Measurements from ENCODE around the gene DCX. TPM values are rescaled to one million over a fixed set of nuclear protein-coding genes. Genes with fewer than 3 reads are reported as not detected.

DCX gene
- polyA plus RNA-seq, 1 donor (not counting 4 experiments of a cell fraction or from before 2014, with no cell fraction given) = not detected

DNA sequence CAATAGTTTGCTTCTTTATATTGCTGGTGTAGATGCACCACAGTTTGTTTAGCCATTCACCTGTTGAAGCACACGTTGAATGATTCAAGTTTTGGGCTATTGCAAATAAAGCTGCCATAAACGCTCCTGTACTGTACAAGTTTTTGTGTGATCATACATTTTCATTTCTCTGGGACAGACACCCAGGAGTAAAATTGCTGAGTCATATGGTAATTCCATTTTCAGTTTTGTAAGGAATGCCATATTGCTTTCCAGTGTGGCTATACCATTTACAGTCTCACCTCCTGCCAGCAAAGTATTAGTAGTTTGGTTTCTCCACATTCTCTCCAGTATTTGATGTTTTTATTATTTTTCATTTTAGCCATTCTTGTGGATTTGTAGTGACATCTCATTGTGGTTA lies 109.7 kb downstream of the DCX start:
- H3K9ac ChIP-seq (ENCODE audit: control insufficient read depth, extremely low read depth, insufficient read depth, low read length) = no peak overlapping the region
- no peak for DNase-seq (ENCODE audit: low read depth, low spot score)
- H3K79me2 ChIP-seq (ENCODE audit: control insufficient read depth, insufficient read depth, low read length) = no peaks in the 10 kb centered on the region
- FAIRE-seq = no peak
- H3K9me1 ChIP-seq (ENCODE audit: control insufficient read depth, extremely low read depth, insufficient read depth, low read length) = no peaks in the 10 kb centered on the region
- H3K9me3 ChIP-seq (ENCODE audit: control insufficient read depth, low read depth, low read length) = no peaks in the 10 kb centered on the region
- no peak overlapping the region for H3K27ac ChIP-seq (ENCODE audit: control insufficient read depth, insufficient read depth, low read length)
- H2AFZ ChIP-seq (ENCODE audit: control insufficient read depth, low read length) = no peak overlapping the region
- dilution Hi-C loops (cut with MboI; ENCODE audit: extremely low pct_ligation_motif_present, low sequenced_read_pairs) = no loop called here
- no peak overlapping the region for H3K4me2 ChIP-seq (ENCODE audit: control insufficient read depth, extremely low read depth, insufficient read depth, low read depth, low read length)
- no peaks in the 10 kb centered on the region for H3K27me3 ChIP-seq (ENCODE audit: control insufficient read depth, extremely low read depth, insufficient read depth, low read length)
- no peak overlapping the region for H3K4me3 ChIP-seq (ENCODE audit: control insufficient read depth in 2 of 3, extremely low read depth in 1 of 3, insufficient read depth in 2 of 3, low read depth in 1 of 3, low read length in 3 of 3)
- no peaks in the 10 kb centered on the region for H3K4me1 ChIP-seq (ENCODE audit: control insufficient read depth, extremely low read depth, insufficient read depth, low read length)
- TF ChIP-seq, protein P1, sequence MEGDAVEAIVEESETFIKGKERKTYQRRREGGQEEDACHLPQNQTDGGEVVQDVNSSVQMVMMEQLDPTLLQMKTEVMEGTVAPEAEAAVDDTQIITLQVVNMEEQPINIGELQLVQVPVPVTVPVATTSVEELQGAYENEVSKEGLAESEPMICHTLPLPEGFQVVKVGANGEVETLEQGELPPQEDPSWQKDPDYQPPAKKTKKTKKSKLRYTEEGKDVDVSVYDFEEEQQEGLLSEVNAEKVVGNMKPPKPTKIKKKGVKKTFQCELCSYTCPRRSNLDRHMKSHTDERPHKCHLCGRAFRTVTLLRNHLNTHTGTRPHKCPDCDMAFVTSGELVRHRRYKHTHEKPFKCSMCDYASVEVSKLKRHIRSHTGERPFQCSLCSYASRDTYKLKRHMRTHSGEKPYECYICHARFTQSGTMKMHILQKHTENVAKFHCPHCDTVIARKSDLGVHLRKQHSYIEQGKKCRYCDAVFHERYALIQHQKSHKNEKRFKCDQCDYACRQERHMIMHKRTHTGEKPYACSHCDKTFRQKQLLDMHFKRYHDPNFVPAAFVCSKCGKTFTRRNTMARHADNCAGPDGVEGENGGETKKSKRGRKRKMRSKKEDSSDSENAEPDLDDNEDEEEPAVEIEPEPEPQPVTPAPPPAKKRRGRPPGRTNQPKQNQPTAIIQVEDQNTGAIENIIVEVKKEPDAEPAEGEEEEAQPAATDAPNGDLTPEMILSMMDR (optimal IDR thresholded peaks at IDR 0.05 in 1 of 3, IDR thresholded peaks at IDR 0.05 in 1 of 3, conservative IDR thresholded peaks at IDR 0.05 in 1 of 3; ENCODE audit: extremely low read depth in 1 of 3, insufficient read depth in 2 of 3, low read length in 3 of 3) = no peak
- no peak for TF ChIP-seq EZH2 (IDR thresholded peaks at IDR 0.05; ENCODE audit: low read length)
- H4K20me1 ChIP-seq (ENCODE audit: control insufficient read depth, extremely low read depth, insufficient read depth, low read length) = no peaks in the 10 kb centered on the region
- no peaks in the 10 kb centered on the region for H3K36me3 ChIP-seq (ENCODE audit: control insufficient read depth in 2 of 2, extremely low read depth in 1 of 2, insufficient read depth in 2 of 2, low read length in 2 of 2)

DNA sequence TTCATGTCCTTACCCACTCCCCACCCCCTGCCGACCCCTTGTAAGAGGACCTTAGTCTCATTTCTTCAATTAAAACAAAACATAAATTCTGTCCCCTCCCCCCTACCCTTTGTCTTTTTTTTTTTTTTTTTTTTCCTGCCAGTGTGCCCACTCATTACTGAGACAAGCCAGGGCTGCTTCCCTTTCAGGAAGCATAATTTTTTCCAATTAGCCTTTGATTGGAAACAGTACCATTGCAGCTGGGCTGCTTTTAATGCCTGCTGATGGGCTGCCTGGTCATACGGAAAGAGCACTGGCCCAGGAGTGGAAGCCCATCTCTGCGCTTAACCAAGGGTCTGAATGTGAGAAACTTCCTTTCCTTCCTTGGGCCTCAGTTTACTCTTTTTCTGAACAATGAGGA lies 123.2 kb downstream of the DCX start:
- H3K9me3 ChIP-seq (ENCODE audit: control insufficient read depth, low read depth, low read length) = no peaks in the 10 kb centered on the region
- no peak overlapping the region for H3K4me2 ChIP-seq (ENCODE audit: control insufficient read depth, extremely low read depth, insufficient read depth, low read depth, low read length)
- H3K4me1 ChIP-seq (ENCODE audit: control insufficient read depth, extremely low read depth, insufficient read depth, low read length) = no peaks in the 10 kb centered on the region
- no peaks in the 10 kb centered on the region for H4K20me1 ChIP-seq (ENCODE audit: control insufficient read depth, extremely low read depth, insufficient read depth, low read length)
- H3K9ac ChIP-seq (ENCODE audit: control insufficient read depth, extremely low read depth, insufficient read depth, low read length) = no peak overlapping the region
- no peak overlapping the region for H2AFZ ChIP-seq (ENCODE audit: control insufficient read depth, low read length)
- TF ChIP-seq EZH2 (IDR thresholded peaks at IDR 0.05; ENCODE audit: low read length) = no peak
- TF ChIP-seq, protein P1 (optimal IDR thresholded peaks at IDR 0.05 in 1 of 3, IDR thresholded peaks at IDR 0.05 in 1 of 3, conservative IDR thresholded peaks at IDR 0.05 in 1 of 3; ENCODE audit: extremely low read depth in 1 of 3, insufficient read depth in 2 of 3, low read length in 3 of 3) = no peak
- dilution Hi-C loops (cut with MboI; ENCODE audit: extremely low pct_ligation_motif_present, low sequenced_read_pairs) = no loop called here
- no peaks in the 10 kb centered on the region for H3K9me1 ChIP-seq (ENCODE audit: control insufficient read depth, extremely low read depth, insufficient read depth, low read length)
- no peaks in the 10 kb centered on the region for H3K79me2 ChIP-seq (ENCODE audit: control insufficient read depth, insufficient read depth, low read length)
- H3K4me3 ChIP-seq (ENCODE audit: control insufficient read depth in 2 of 3, extremely low read depth in 1 of 3, insufficient read depth in 2 of 3, low read depth in 1 of 3, low read length in 3 of 3) = no peak overlapping the region
- no peak overlapping the region for H3K27ac ChIP-seq (ENCODE audit: control insufficient read depth, insufficient read depth, low read length)
- FAIRE-seq (no peak), DNase-seq (ENCODE audit: low read depth, low spot score) (no peak)
- no peaks in the 10 kb centered on the region for H3K36me3 ChIP-seq (ENCODE audit: control insufficient read depth in 2 of 2, extremely low read depth in 1 of 2, insufficient read depth in 2 of 2, low read length in 2 of 2)
- peaks cover 11% of the 10 kb centered on the region for H3K27me3 ChIP-seq (ENCODE audit: control insufficient read depth, extremely low read depth, insufficient read depth, low read length)
